ENCODE measurements around the gene EVPLL. TPM values are rescaled to one million over a fixed set of nuclear protein-coding genes. Genes with fewer than 3 reads are reported as not detected.
A peak's percentile ranks its signal among the peaks of the same experiment; 100 is the strongest.

Gene EVPLL
- total RNA-seq, 2 experiments from 2014 or later = not detected

DNA sequence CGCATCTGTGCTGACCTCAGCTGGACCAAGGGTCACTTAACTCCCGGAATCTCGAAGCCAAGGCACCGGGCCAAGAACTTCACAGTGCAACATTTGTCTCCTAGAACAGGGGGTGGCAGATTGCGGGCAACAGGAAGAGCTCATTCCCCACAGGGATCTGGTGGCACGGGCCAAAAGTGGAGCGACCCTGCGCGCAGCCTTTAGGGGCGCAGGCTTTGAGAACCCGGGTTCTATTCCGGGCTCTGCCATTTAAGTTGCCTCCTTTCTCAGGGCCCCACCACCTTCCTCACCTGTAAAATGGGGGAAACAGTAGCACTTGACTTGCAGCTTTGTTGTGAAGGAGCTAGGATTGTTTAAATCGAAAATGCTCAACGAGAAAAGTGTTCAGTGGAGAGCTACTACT lies 14.9 kb upstream of the EVPLL start:
- H3K4me1 ChIP-seq (ENCODE audit: insufficient read depth, low read length, poor library complexity, severe bottlenecking) = peaks cover 17% of the 10 kb centered on the region
- POLR2A ChIA-PET = interaction anchor here (1.0 to 1.3 kb wide), 2 partner anchors 16 to 47 kb away, joined by 4 read pairs; no protein-coding TSS in a partner anchor
- no peak for TF ChIP-seq EZH2phosphoT487 (IDR thresholded peaks at IDR 0.05; ENCODE audit: borderline replicate concordance, low read depth, low read length)
- TF ChIP-seq, protein P1, sequence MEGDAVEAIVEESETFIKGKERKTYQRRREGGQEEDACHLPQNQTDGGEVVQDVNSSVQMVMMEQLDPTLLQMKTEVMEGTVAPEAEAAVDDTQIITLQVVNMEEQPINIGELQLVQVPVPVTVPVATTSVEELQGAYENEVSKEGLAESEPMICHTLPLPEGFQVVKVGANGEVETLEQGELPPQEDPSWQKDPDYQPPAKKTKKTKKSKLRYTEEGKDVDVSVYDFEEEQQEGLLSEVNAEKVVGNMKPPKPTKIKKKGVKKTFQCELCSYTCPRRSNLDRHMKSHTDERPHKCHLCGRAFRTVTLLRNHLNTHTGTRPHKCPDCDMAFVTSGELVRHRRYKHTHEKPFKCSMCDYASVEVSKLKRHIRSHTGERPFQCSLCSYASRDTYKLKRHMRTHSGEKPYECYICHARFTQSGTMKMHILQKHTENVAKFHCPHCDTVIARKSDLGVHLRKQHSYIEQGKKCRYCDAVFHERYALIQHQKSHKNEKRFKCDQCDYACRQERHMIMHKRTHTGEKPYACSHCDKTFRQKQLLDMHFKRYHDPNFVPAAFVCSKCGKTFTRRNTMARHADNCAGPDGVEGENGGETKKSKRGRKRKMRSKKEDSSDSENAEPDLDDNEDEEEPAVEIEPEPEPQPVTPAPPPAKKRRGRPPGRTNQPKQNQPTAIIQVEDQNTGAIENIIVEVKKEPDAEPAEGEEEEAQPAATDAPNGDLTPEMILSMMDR (conservative IDR thresholded peaks at IDR 0.05; ENCODE audit: low read length) = peak; percentile 42
- peak overlapping the region; percentile 85 for H3K4me3 ChIP-seq (ENCODE audit: low read depth, low read length, poor library complexity, severe bottlenecking)
- peak overlapping the region; percentile 73 for H3K4me2 ChIP-seq (ENCODE audit: low read length)
- H3K79me2 ChIP-seq (ENCODE audit: insufficient read depth, low read depth, low read length) = peaks cover 38% of the 10 kb centered on the region
- H3K27ac ChIP-seq (ENCODE audit: low read depth, low read length, poor library complexity, severe bottlenecking) = peak overlapping the region; percentile 46
- H4K20me1 ChIP-seq (ENCODE audit: insufficient read depth, low read length) = no peaks in the 10 kb centered on the region
- DNase-seq (ENCODE audit: low spot score) = peak; percentile 54
- peak overlapping the region; percentile 34; the same call in 1 of the 2 replicates for H2AFZ ChIP-seq (ENCODE audit: low read length)
- no peaks in the 10 kb centered on the region for H3K9me2 ChIP-seq (ENCODE audit: insufficient read depth, low read length)
- no peaks in the 10 kb centered on the region for H3K9me3 ChIP-seq (ENCODE audit: low read length)
- H3K36me3 ChIP-seq (ENCODE audit: insufficient read depth, low read length) = peaks cover 33% of the 10 kb centered on the region
- no TSS peak for BruUV-seq (replicated peaks)
- intact Hi-C loops (cut with micrococcal nuclease; ENCODE audit: unreplicated experiment) = loop anchor here (5.0 kb wide), 1 partner anchor 105 kb away; the partner anchor contains the start of gene FLII
- CTCF ChIA-PET (ENCODE audit: unreplicated experiment) = no interaction called here

DNA sequence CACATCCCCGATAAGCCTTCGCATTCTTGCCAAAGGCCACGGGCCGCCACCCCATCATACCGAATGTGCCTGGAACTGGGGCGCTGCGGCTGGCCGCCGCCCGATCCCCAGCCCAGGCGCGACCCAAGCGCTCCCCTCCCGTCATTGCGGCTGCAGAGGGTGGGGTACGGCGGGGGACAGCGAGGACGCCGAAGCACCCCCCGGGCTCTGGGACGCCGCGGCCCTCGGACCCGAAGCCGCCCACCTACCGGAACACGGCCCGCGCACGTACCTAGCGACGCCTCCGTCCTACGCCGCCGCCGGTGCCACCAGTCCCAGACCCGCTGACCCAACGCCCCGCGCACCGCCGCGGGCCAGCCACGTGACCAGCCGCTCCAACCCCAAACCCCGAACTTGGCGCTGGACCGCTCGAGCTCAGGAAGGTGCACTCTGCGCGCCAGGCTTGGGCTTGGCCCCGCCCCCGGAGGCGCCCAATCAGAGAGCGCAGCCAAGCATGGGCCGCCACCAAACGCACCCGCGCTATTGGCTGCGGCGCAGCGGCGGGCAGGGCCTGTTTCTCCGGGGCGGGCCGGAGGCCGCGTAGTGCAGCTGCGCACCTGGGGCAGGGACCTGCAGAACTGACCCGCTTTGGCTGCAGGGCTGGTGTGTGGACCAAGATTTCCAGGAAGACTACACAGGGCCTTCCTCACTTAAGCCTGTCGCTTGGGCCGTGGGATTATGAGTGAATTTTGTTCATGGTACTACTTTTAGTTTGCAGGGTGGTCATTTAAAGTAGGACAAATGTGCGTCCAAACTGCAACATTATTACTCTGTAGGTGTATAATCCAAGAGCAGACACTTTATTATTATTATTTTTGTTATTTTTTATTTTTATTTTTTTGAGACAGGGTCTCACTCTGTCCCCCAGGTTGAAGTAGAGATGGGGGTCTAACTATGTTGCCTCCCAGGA lies 14.2 kb upstream of the EVPLL start, which contains the start of gene SHMT1:
SHMT1 (minus strand) TSS at position 450 of the 949 bp plus-strand sequence. CDS start 7,569 bp downstream, outside the sequence.
- DNase-seq (ENCODE audit: low spot score) = peak; percentile 95
- peaks cover 38% of the 10 kb centered on the region for H3K79me2 ChIP-seq (ENCODE audit: insufficient read depth, low read depth, low read length)
- ChIA-PET CTCF (ENCODE audit: unreplicated experiment) (no interaction called here), POLR2A (interaction anchor here (0.7 to 1.3 kb wide), 3 partner anchors 17 to 701 kb away, joined by 3 to 4 read pairs (median 4); no protein-coding TSS in a partner anchor)
- H3K4me3 ChIP-seq (ENCODE audit: low read depth, low read length, poor library complexity, severe bottlenecking) = peak within 1 kb of the TSS; percentile 85
- intact Hi-C loops (cut with micrococcal nuclease; ENCODE audit: unreplicated experiment) = loop anchor here (5.0 kb wide), 1 partner anchor 106 kb away; the partner anchor contains the start of gene FLII
- peaks cover 26% of the 10 kb centered on the region for H3K36me3 ChIP-seq (ENCODE audit: insufficient read depth, low read length)
- H3K9me3 ChIP-seq (ENCODE audit: low read length) = no peaks in the 10 kb centered on the region
- no peaks in the 10 kb centered on the region for H3K9me2 ChIP-seq (ENCODE audit: insufficient read depth, low read length)
- H3K4me1 ChIP-seq (ENCODE audit: insufficient read depth, low read length, poor library complexity, severe bottlenecking) = peaks cover 17% of the 10 kb centered on the region
- peak within 1 kb of the TSS; percentile 46 for H3K27ac ChIP-seq (ENCODE audit: low read depth, low read length, poor library complexity, severe bottlenecking)
- TF ChIP-seq, protein P1 (conservative IDR thresholded peaks at IDR 0.05; ENCODE audit: low read length) = no peak
- no peak for TF ChIP-seq EZH2phosphoT487 (IDR thresholded peaks at IDR 0.05; ENCODE audit: borderline replicate concordance, low read depth, low read length)
- H2AFZ ChIP-seq (ENCODE audit: low read length) = peak within 1 kb of the TSS; percentile 34
- no TSS peak for BruUV-seq (replicated peaks)
- no peaks in the 10 kb centered on the region for H4K20me1 ChIP-seq (ENCODE audit: insufficient read depth, low read length)
- H3K4me2 ChIP-seq (ENCODE audit: low read length) = peak within 1 kb of the TSS; percentile 82

Data from OCI-LY7 (cell line).